HL-60 (cell line): ENCODE results near the gene PTH2.

Experiments used
- SPI1 ChIP-seq: IDR thresholded peaks from 2 replicates; pipeline ENCODE4 v1.6.1; 2012; ENCODE audit warnings: low read depth, mild to moderate bottlenecking, borderline replicate concordance
- TF ChIP-seq, protein P1 (sequence below): IDR thresholded peaks from one replicate; pipeline ENCODE4 v1.5.1; 2011; ENCODE audit warnings: low read length, control low read depth, inconsistent platforms; ENCODE audit not compliant: insufficient read depth

- TF ChIP-seq, protein P1, sequence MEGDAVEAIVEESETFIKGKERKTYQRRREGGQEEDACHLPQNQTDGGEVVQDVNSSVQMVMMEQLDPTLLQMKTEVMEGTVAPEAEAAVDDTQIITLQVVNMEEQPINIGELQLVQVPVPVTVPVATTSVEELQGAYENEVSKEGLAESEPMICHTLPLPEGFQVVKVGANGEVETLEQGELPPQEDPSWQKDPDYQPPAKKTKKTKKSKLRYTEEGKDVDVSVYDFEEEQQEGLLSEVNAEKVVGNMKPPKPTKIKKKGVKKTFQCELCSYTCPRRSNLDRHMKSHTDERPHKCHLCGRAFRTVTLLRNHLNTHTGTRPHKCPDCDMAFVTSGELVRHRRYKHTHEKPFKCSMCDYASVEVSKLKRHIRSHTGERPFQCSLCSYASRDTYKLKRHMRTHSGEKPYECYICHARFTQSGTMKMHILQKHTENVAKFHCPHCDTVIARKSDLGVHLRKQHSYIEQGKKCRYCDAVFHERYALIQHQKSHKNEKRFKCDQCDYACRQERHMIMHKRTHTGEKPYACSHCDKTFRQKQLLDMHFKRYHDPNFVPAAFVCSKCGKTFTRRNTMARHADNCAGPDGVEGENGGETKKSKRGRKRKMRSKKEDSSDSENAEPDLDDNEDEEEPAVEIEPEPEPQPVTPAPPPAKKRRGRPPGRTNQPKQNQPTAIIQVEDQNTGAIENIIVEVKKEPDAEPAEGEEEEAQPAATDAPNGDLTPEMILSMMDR, result no peak
- peak; percentile 47; the same call in 1 of the 2 replicates for TF ChIP-seq SPI1
These were observed 45.7 kb upstream of the PTH2 start for GRCh38 chr19:49468746-49469447.
